Activated CD4-positive, alpha-beta memory T cell treated with anti-CD3 and anti-CD28 coated beads for 36 hours (primary cell): Measurements from ENCODE around the gene RPL37. TPM values are rescaled to one million over a fixed set of nuclear protein-coding genes. Genes with fewer than 3 reads are reported as not detected.
"Not testable (repeated sequence)": the region's sequence is repeated elsewhere in the genome, so short reads cannot be mapped to it uniquely, and the experiment has no call there.

Source experiments
- CTCF ChIA-PET: fragments of 350-600 bp; sonication (Branson Sonifier 250); formaldehyde crosslinking; loops from one replicate; lab custom pipeline; 2021; ENCODE audit warnings: antibody characterized with exemption, inconsistent platforms; lab: Charles Lee
- POLR2A ChIA-PET: fragments of 350-600 bp; sonication (Branson Sonifier 250); formaldehyde crosslinking; loops from one replicate; lab custom pipeline; 2021; ENCODE audit warnings: antibody characterized with exemption; lab: Charles Lee
- DNase-seq: peaks from one replicate; pipeline ENCODE4 v3.0.0-alpha.2; 2020
- H3K27ac Mint-ChIP-seq: one replicate; pipeline ENCODE4 v1.8.0; 2021; ENCODE audit warnings: mixed read lengths
- H3K27me3 Mint-ChIP-seq: one replicate; pipeline ENCODE4 v1.8.0; 2021; ENCODE audit warnings: mixed read lengths
- H3K36me3 Mint-ChIP-seq: one replicate; pipeline ENCODE4 v1.8.0; 2021; ENCODE audit warnings: mixed read lengths
- H3K4me1 Mint-ChIP-seq: one replicate; pipeline ENCODE4 v1.8.0; 2021; ENCODE audit warnings: low read depth, mixed read lengths
- H3K4me3 Mint-ChIP-seq: one replicate; pipeline ENCODE4 v1.8.0; 2021; ENCODE audit warnings: mild to moderate bottlenecking, mixed read lengths
- H3K9me3 Mint-ChIP-seq: one replicate; pipeline ENCODE4 v1.8.0; 2021; ENCODE audit warnings: mixed read lengths
- intact Hi-C: fragments of 100-400 bp; cut with micrococcal nuclease; formaldehyde crosslinking; loops from one replicate; pipeline ENCODE4 v1.15.1; 2023
- total RNA-seq, 2 experiments: library from RNA; stranded (reverse); gene quantifications; one replicate each; pipeline ENCODE4 v1.2.3, GENCODE V29; 2021

Gene RPL37
- total RNA-seq, 2 experiments from 2014 or later, result 1,815 to 1,873 TPM

DNA sequence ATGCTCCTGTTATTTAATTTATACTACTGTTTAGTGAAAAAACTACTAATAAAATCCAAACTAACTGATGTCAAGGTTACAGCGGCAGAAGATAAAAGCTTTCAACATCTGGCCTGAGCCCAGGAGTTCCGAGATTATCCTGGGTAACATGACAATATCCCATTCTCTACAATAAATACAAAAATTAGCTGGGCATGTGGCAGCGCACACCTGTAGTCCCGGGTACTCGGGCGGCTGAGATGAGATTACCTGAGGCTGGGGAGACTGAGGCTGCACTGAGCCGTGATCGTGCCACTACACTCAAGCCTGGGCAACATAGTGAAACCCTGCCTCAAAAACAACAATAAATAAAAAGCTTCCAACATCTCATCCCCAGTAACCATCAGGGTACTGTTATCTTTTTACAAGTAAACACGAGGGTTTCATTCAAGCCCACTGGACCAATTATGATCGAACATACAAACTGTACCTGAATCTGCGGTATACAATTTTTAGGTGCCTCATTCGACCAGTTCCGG lies 1.3 kb downstream of the RPL37 start:
- H3K27me3 Mint-ChIP-seq, result no peaks in the 10 kb centered on the region
- CTCF ChIA-PET, result interaction anchor here (0.8 kb wide), 1 partner anchor 148 kb away, joined by 3 read pairs; no protein-coding TSS in a partner anchor
- H3K4me3 Mint-ChIP-seq, result peak overlapping the region; percentile 100
- H3K27ac Mint-ChIP-seq, result peak overlapping the region; percentile 100
- intact Hi-C loops, result loop anchor here (2.0 to 10.0 kb wide), 3 partner anchors 259 to 609 kb away; no protein-coding TSS in a partner anchor
- POLR2A ChIA-PET, result interaction anchor here (0.9 to 2.7 kb wide), 7 partner anchors 8 to 154 kb away, joined by 3 to 12 read pairs (median 5); partner anchors contain the start of genes CARD6, PRKAA1 and PTGER4
- no peak for DNase-seq
- no peaks in the 10 kb centered on the region for H3K9me3 Mint-ChIP-seq
- H3K4me1 Mint-ChIP-seq, result peaks cover 69% of the 10 kb centered on the region
- peaks cover 64% of the 10 kb centered on the region for H3K36me3 Mint-ChIP-seq

DNA sequence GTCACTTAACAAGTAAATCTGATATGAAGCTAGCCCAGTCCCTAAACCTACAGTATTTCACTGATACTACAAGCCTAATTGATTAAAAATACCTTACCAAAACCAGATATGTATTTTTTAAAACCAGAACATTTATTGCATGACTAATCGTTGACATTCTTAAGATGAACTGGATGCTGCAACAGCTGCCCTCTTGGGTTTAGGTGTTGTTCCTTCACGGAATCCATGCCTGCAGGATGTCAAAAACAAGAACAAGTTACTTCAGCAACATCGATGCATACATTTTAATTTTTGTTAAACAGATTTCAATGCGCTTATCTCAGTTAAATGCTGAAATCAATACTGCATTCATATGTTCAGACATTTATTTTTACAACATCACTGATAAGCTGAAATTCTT lies 2.7 kb downstream of the RPL37 start:
- Mint-ChIP-seq H3K9me3 (no peaks in the 10 kb centered on the region), H3K36me3 (peaks cover 79% of the 10 kb centered on the region), H3K4me1 (peaks cover 73% of the 10 kb centered on the region), H3K27me3 (no peaks in the 10 kb centered on the region), H3K27ac (peak overlapping the region; percentile 100), H3K4me3 (peak overlapping the region; percentile 100)
- ChIA-PET CTCF (interaction anchor here (1.2 to 2.2 kb wide), 2 partner anchors 9 to 78 kb away, joined by 3 to 8 read pairs; partner anchors contain the start of gene CARD6), POLR2A (interaction anchor here (0.6 to 2.7 kb wide), 16 partner anchors 9 to 346 kb away, joined by 3 to 15 read pairs (median 4); partner anchors contain the start of genes PRKAA1, PTGER4 and TTC33)
- DNase-seq, result no peak
- intact Hi-C loops, result loop anchor here (1.0 to 10.0 kb wide), 5 partner anchors 19 to 916 kb away; partner anchors contain the start of gene PTGER4

DNA sequence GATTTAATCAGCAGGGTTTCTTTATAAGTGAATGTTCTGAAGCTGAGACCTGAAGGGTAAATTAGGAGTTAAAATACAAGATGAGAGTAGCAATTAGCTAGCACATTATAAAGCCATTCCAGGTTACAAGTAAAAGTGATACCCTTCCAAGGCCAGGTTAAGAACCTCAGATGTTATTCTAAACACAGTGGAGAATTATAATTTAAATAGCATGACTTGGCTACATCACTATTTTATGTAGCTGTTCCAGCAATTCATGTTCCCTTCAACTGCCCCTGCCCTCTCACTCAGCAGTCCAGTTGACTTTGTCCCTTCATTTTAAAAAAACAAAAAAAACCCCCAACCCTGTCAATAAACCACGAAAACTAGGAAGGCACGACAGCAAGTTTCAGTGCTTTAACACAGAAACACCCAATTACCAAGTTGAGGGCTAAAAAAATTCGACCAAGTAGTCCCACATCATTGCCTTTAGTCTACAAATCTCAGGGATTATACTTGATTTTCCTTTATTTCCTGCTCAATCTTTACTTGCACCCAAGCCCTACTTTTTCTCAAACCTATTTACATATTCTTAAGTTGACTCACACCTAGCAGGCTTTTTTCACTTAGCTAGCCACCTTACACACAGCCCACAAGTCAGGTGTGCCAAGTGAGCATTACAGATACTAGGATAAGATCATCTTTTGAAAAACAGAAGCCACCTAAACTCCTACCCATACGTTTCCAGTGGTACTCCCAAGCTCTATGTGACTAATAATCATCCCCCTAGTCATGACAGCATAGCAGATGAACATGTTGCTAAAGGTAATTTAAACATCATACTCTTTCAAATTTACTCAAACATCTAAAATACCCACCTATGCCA lies 3.4 kb downstream of the RPL37 start:
- H3K27ac Mint-ChIP-seq, result peak overlapping the region; percentile 100
- peak; percentile 61 for DNase-seq
- peaks cover 74% of the 10 kb centered on the region for H3K4me1 Mint-ChIP-seq
- POLR2A ChIA-PET, result interaction anchor here (0.6 to 2.7 kb wide), 17 partner anchors 8 to 346 kb away, joined by 3 to 15 read pairs (median 4); partner anchors contain the start of genes PRKAA1, PTGER4 and TTC33
- no peaks in the 10 kb centered on the region for H3K27me3 Mint-ChIP-seq
- peaks cover 85% of the 10 kb centered on the region for H3K36me3 Mint-ChIP-seq
- peak overlapping the region; percentile 100 for H3K4me3 Mint-ChIP-seq
- no peaks in the 10 kb centered on the region for H3K9me3 Mint-ChIP-seq
- intact Hi-C loops, result loop anchor here (1.0 to 10.0 kb wide), 5 partner anchors 18 to 917 kb away; partner anchors contain the start of gene PTGER4
- CTCF ChIA-PET, result interaction anchor here (2.2 kb wide), 1 partner anchor 77 kb away, joined by 8 read pairs; no protein-coding TSS in a partner anchor

DNA sequence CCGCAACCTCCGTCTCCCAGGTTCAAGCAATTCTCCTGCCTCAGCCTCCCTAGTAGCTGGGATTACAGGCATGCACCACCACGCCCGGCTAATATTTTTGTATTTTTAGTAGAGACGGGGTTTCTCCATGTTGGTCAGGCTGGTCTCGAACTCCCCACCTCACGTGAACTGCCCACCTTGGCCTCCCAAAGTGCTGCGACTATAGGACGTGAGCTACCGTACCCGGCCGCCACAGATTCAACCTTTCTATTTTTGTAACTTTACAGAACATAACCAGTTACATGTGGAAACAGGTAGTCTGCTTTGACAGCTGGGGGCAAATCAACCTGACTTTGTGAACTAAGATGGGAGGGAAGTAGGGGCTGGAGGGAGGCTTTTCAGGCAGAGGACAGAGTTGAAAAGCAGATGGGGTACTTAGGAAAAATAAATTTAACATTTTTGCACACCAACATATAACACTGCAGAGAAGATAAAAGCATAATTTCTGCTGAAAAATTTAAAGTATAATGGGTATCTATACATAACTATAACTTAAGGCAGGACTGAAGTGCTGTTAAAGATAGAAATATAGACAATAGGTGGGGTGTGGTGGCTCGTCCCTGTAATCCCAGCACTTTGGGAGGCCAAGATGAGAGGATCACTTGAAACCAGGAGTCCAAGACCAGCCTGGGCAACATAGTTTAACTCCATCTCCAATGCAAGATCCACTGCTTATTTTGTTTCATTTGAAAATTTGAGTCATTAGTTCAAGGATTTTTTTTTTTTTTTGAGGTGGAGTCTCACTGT lies 5.1 kb downstream of the RPL37 start:
- H3K4me1 Mint-ChIP-seq, result peaks cover 63% of the 10 kb centered on the region
- peak overlapping the region; percentile 66 for H3K27ac Mint-ChIP-seq
- DNase-seq, result no peak
- CTCF ChIA-PET, result interaction anchor here (1.0 kb wide), 1 partner anchor 74 kb away, joined by 3 read pairs; the partner anchor contains the start of gene TTC33
- POLR2A ChIA-PET, result interaction anchor here (1.0 to 2.3 kb wide), 7 partner anchors 10 to 75 kb away, joined by 3 to 9 read pairs (median 6); partner anchors contain the start of genes PRKAA1 and TTC33
- H3K9me3 Mint-ChIP-seq, result no peaks in the 10 kb centered on the region
- no peak overlapping the region for H3K4me3 Mint-ChIP-seq
- intact Hi-C loops, result loop anchor here (10.0 kb wide), 2 partner anchors 255 to 445 kb away; no protein-coding TSS in a partner anchor
- peaks cover 87% of the 10 kb centered on the region for H3K36me3 Mint-ChIP-seq
- H3K27me3 Mint-ChIP-seq, result no peaks in the 10 kb centered on the region

DNA sequence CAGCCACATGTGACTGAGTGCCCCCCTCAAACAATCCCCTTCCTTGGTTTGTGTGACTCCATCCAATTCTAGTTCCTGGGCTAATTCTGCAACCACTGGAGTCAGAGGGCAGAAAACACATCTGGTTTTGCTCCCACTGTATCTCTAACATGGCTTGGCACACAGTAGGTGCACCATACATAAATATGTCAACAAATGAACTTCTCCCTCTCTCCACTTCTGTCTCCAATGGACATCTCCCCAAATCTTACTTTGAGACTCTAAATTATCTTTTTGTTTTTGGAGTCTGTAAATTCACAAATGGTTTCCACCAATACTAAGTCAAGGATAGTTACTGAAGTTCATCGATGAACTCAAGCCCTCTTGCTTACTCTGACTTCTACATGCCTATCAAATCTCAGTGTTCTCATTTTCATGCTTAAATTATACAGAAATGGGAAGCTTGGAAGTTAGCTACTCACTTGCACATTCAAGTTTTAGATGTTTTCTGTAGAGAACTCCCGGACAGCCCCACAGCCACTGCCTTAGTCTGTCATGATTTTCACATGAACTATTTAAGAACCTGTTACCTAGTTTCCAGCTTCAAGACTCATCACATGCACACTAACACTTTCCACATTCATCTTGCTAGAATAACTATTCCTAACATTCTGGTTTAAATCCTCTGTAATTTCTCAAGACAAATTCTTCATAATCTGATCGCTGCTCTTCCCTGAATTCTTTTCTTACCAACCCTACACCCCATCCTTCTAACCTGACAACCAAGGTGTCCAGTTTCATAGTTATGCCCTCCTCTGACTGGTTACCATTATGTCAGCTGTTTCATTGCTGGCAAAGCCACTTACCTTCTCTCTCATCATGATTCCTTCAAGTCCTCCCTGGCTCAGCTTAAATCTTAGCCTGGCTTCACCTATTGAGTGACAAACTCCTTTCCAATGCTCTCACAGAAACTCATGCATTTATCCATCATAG lies 6.0 kb downstream of the RPL37 start:
- ChIA-PET POLR2A (interaction anchor here (1.0 to 2.1 kb wide), 5 partner anchors 9 to 74 kb away, joined by 3 to 9 read pairs (median 5); partner anchors contain the start of gene PRKAA1), CTCF (interaction anchor here (1.0 kb wide), 1 partner anchor 73 kb away, joined by 3 read pairs; the partner anchor contains the start of gene TTC33)
- intact Hi-C loops, result no loop called here
- Mint-ChIP-seq H3K27ac (peak overlapping the region; percentile 63), H3K27me3 (no peaks in the 10 kb centered on the region), H3K36me3 (peaks cover 78% of the 10 kb centered on the region), H3K9me3 (no peaks in the 10 kb centered on the region), H3K4me1 (peaks cover 61% of the 10 kb centered on the region), H3K4me3 (no peak overlapping the region)
- no peak for DNase-seq

DNA sequence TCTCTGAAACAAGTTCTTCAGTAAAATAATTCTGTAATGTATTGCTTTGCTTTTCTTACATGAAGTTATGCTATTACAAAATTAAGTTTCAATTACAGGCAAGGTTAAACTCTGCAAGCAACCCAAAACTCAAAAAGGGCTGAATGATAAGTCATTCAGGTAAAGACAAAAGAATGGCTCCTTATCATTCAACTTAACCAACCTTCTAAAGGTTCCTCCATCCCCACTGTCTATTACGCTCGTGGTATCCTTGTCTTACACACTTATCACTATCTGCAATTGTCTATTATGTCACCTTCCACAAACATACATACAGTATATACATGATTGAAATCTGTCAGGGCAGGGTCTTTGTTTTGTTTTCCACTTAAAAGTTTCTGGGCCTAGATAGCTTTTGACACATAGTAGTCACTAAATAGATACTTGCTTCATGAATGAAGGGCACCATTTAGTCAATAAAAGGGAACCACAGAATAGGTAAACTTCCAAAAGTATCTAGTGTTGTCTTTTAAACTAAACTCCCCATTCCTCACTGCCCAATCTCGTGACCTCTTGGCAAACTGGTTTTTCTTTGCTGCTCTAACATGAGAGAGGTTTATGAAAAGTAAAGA lies 6.9 kb downstream of the RPL37 start:
- Mint-ChIP-seq H3K9me3 (no peaks in the 10 kb centered on the region), H3K27me3 (no peaks in the 10 kb centered on the region), H3K4me3 (no peak overlapping the region), H3K27ac (peak overlapping the region; percentile 31), H3K36me3 (peaks cover 70% of the 10 kb centered on the region), H3K4me1 (peaks cover 54% of the 10 kb centered on the region)
- ChIA-PET CTCF (no interaction called here), POLR2A (interaction anchor here (1.7 kb wide), 1 partner anchor 14 kb away, joined by 9 read pairs; no protein-coding TSS in a partner anchor)
- no peak for DNase-seq
- intact Hi-C loops, result no loop called here

DNA sequence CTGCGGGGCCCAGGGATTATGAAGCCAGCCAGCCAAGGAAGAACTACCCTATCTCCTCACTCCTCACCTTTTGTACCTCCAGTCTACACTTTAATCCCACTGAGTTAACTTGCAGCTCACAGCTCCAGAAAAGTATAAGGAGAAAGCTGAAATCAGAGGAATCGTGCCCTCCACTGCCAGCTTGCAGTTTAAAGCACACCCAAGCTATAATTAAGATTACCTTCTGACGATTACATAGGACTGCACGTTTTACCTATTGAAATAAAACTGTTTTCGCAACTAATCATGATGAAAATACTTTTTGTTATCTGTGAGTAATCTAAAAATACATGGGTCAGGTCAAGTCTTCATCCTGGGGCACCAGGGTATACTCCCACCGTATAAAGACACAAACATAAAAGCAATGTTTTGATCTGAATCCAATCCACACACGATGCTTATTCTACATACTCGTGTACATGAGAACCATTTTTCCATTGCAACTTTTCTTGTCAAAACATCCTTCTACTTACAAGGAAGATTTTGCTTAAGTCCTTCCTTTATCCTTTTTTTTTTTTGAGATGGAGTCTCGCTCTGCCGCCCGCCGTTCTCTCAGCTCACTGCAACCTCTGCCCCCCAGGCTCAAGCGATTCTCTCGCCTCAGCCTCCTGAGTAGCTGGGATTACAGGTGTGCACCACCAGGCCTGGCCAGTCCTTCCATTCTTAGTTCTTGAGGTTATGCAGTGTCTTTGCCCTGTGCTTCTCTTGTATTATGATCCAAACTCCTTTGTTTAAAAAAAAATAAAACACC lies 7.6 kb downstream of the RPL37 start:
- peak overlapping the region; percentile 31 for H3K27ac Mint-ChIP-seq
- ChIA-PET CTCF (no interaction called here), POLR2A (interaction anchor here (0.6 kb wide), 1 partner anchor 13 kb away, joined by 4 read pairs; no protein-coding TSS in a partner anchor)
- H3K4me1 Mint-ChIP-seq, result peaks cover 47% of the 10 kb centered on the region
- H3K4me3 Mint-ChIP-seq, result no peak overlapping the region
- intact Hi-C loops, result no loop called here
- DNase-seq, result no peak
- no peaks in the 10 kb centered on the region for H3K27me3 Mint-ChIP-seq
- H3K9me3 Mint-ChIP-seq, result no peaks in the 10 kb centered on the region
- peaks cover 62% of the 10 kb centered on the region for H3K36me3 Mint-ChIP-seq

DNA sequence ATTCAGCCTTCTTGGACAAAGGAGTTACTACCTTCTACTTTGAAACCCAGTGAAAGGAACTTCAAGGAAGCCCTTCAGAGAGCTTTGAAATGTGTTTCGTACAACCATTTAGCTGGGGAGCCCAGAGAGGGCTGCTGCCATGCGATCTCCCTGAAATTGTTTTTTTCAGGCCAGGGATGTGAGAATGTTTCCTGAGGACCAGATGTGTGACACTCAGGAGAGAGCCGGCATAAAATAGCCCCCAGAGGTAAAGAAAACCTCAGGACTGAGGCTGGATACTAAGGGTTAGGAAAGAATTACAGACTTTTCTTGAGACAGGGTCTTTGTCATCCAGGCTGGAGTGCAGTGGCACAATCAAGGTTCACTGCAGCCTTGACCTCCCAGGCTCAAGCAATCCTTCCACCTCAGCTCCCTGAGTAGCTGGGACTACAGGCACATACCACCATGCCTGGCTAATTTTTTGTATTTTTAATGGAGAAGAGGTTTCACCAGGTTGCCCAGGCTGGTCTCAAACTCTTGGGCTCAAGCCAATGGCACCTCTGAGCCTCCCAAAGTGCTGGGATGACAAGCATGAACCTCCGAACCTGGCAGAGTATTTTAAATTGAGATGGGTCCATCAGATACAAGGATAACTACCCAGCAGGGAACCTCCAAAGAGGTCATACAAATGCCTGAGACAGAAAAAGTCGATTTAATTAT lies 8.4 kb downstream of the RPL37 start:
- H3K9me3 Mint-ChIP-seq, result no peaks in the 10 kb centered on the region
- CTCF ChIA-PET, result no interaction called here
- POLR2A ChIA-PET, result interaction anchor here (0.6 to 1.3 kb wide), 2 partner anchors 13 kb away, joined by 4 to 7 read pairs; no protein-coding TSS in a partner anchor
- H3K4me3 Mint-ChIP-seq, result no peak overlapping the region
- DNase-seq, result no peak
- H3K36me3 Mint-ChIP-seq, result peaks cover 55% of the 10 kb centered on the region
- peak overlapping the region; percentile 2 for H3K27ac Mint-ChIP-seq
- H3K27me3 Mint-ChIP-seq, result no peaks in the 10 kb centered on the region
- H3K4me1 Mint-ChIP-seq, result peaks cover 39% of the 10 kb centered on the region
- intact Hi-C loops, result no loop called here

DNA sequence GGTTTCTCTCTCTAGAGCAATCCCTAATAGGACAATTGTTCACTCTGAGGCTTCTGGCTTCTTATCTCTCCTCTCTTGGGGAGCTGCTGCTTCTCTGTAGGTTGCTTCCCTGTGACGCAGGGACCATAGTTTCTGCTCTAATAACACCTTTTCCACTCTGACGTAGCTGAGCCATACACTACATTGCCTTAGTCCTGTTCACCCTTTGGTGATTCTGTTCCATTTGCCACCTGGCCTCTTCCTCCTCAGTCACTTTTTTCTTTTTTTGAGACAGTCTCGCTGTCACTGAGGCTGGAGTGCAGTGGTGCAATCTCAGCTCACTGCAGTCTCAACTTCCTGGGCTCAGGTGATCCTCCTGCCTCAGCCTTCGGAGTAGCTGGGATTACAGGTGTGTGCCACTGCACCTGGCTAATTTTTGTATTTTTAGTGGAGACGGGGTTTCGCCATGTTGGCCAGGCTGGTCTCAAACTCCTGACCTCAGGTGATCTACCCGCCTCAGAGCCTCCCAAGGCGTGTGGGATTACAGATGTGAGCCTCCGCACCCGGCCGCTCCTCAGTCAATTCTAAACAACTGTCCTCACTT lies 9.5 kb downstream of the RPL37 start:
- Mint-ChIP-seq H3K27ac (peak overlapping the region; percentile 60), H3K4me1 (peaks cover 29% of the 10 kb centered on the region), H3K36me3 (peaks cover 44% of the 10 kb centered on the region)
- DNase-seq, H3K9me3 Mint-ChIP-seq, intact Hi-C loops, CTCF ChIA-PET, H3K27me3 Mint-ChIP-seq, H3K4me3 Mint-ChIP-seq: not testable (repeated sequence)
- POLR2A ChIA-PET, result interaction anchor here (1.1 to 1.4 kb wide), 3 partner anchors 12 to 19 kb away, joined by 3 to 7 read pairs (median 3); no protein-coding TSS in a partner anchor
